Chondrocyte (in vitro differentiated cells): ENCODE results near the gene ZMYND15. TPM values are rescaled to one million over a fixed set of nuclear protein-coding genes. Genes with fewer than 3 reads are reported as not detected.
"Not testable (repeated sequence)": the region's sequence is repeated elsewhere in the genome, so short reads cannot be mapped to it uniquely, and the experiment has no call there.

Source experiments
- DNase-seq: peaks from one replicate; pipeline ENCODE4 v3.0.0; 2021; ENCODE audit warnings: mixed read lengths, low spot score
- H3K27ac Mint-ChIP-seq: one replicate; pipeline ENCODE4 v1.8.0; 2021; ENCODE audit warnings: mild to moderate bottlenecking, moderate library complexity, mixed read lengths; ENCODE audit not compliant: unreplicated experiment
- H3K27me3 Mint-ChIP-seq: 2 replicates; pipeline ENCODE4 v1.8.0; 2021; ENCODE audit warnings: low read depth, mixed read lengths
- H3K36me3 Mint-ChIP-seq: 2 replicates; pipeline ENCODE4 v1.8.0; 2021; ENCODE audit warnings: low read depth, mixed read lengths
- H3K4me1 Mint-ChIP-seq: 2 replicates; pipeline ENCODE4 v1.8.0; 2021; ENCODE audit warnings: low read depth, mild to moderate bottlenecking, mixed read lengths
- H3K4me3 Mint-ChIP-seq: one replicate; pipeline ENCODE4 v1.8.0; 2021; ENCODE audit warnings: mild to moderate bottlenecking, moderate library complexity, mixed read lengths; ENCODE audit not compliant: unreplicated experiment
- H3K9me3 Mint-ChIP-seq: 2 replicates; pipeline ENCODE4 v1.8.0; 2021; ENCODE audit warnings: low read depth, mixed read lengths
- CTCF ChIP-seq: fragments of 200-600 bp; sonication (generic); IDR thresholded peaks from 2 replicates; pipeline ENCODE4 v1.5.0; 2021; ENCODE audit warnings: antibody characterized with exemption, mild to moderate bottlenecking, moderate library complexity
- total RNA-seq: library from RNA; stranded (reverse); gene quantifications from 3 replicates; pipeline ENCODE4 v1.2.1, GENCODE V29; 2021

The ZMYND15 gene
- total RNA-seq, 1 donor from 2014 or later: 0.45 TPM

DNA sequence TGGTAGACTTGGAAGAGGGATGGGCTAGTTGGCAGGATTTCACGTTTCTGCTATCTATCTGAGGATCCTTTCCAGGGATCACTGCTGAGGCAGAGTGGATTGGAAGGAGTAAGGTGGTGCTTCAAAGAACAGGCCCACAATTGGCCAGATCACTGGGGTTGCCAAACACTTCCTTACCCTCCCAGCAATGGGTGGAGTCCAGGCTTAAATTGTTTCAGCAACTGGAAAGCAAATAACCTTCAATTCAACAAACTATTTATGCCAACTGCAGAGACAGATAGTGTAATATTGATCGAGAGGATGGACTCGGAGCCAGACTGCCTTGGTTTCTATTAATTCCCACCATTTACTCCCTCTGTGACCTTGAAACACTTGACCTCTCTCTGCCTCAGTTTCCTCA lies 27.1 kb upstream of the ZMYND15 start:
- no peak for DNase-seq
- H3K4me1 Mint-ChIP-seq: peaks cover 10% of the 10 kb centered on the region
- H3K4me3 Mint-ChIP-seq: no peak overlapping the region
- no peaks in the 10 kb centered on the region for H3K36me3 Mint-ChIP-seq
- H3K27ac Mint-ChIP-seq: no peak overlapping the region
- H3K9me3 Mint-ChIP-seq: no peaks in the 10 kb centered on the region
- no peaks in the 10 kb centered on the region for H3K27me3 Mint-ChIP-seq
- no peak for TF ChIP-seq CTCF

- not testable (repeated sequence) for H3K9me3 Mint-ChIP-seq, H3K27ac Mint-ChIP-seq, H3K4me3 Mint-ChIP-seq
Measured at GRCh38 chr17:4714340-4715062, 25.1 kb upstream of the ZMYND15 start.

DNA sequence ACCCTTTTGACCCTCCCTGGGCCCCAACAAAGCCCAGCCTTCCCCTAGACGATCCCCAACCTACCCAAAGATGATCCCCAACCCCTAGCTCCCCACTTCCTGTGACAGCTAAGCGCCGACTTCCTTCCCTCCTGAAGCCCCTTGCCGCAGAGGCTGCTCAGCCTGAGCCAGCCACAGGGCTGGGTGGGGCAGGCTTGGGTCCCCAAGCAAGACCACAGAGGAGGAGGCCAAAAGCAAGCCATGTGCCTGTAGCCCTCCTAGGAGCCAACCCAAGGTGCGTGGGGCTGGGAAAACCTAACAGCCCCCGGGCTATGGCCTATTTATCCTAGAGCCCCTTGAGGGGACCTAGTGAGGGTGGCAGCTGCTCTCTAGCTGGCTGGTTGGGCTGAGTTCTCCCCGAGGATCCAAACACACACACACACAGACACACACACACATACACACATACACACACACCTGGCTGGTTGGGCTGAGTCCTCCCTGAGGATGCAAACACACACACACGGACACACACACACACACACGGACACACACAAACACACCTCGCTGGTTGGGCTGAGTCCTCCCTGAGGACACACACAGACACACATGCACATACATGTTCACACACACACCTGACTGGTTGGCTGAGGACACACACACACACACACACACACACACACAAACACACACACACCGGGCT lies 24.4 kb upstream of the ZMYND15 start:
- no peak for DNase-seq
- H3K9me3 Mint-ChIP-seq: no peaks in the 10 kb centered on the region
- no peak overlapping the region for H3K4me3 Mint-ChIP-seq
- no peak for TF ChIP-seq CTCF
- no peak overlapping the region for H3K27ac Mint-ChIP-seq
- no peaks in the 10 kb centered on the region for H3K27me3 Mint-ChIP-seq
- no peaks in the 10 kb centered on the region for H3K36me3 Mint-ChIP-seq
- peaks cover 3% of the 10 kb centered on the region for H3K4me1 Mint-ChIP-seq

More at GRCh38 chr17:4714340-4715062, 25.1 kb upstream of the ZMYND15 start:
- not testable (repeated sequence) for H3K4me1 Mint-ChIP-seq, H3K27me3 Mint-ChIP-seq, DNase-seq, H3K36me3 Mint-ChIP-seq

DNA sequence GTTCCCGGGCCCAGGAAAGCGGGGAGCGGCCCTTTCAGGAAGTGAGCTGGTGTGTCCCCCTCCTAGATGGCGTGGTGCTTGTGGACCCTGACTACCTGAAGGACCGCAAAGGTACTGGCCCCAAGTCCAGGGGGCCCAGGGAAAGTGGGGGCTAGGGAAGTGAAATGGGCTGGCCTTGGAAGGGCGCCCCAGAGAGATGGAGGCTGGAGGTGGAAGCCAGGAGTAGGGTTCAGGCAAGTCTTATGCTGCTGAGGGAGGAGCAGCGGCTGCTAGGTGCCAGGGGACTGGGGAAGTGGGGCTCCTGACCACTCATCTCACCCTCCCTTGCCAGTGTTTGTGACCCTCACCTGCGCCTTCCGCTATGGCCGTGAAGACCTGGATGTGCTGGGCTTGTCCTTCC lies 23.6 kb upstream of the ZMYND15 start:
- Mint-ChIP-seq H3K27ac (no peak overlapping the region), H3K36me3 (no peaks in the 10 kb centered on the region), H3K4me1 (peaks cover 1% of the 10 kb centered on the region), H3K9me3 (no peaks in the 10 kb centered on the region), H3K4me3 (no peak overlapping the region), H3K27me3 (no peaks in the 10 kb centered on the region)
- no peak for DNase-seq
- no peak for TF ChIP-seq CTCF

DNA sequence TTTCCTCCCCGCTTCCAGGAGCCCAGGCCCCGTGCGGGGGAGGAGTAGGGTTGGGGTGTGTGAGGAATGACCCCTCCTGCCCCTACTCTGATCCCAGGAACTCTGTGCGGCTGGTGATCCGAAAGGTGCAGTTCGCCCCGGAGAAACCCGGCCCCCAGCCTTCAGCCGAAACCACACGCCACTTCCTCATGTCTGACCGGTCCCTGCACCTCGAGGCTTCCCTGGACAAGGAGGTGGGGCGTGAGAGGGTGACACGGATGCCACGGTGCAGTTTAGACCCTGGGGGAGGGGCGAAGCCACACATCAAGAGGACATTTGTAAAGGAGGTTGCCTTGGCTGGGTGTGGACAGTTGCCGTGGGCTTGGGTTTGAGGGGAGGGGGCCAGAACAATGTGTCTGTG lies 21.8 kb upstream of the ZMYND15 start:
- Mint-ChIP-seq H3K27ac (no peak overlapping the region), H3K4me1 (peaks cover 5% of the 10 kb centered on the region), H3K9me3 (no peaks in the 10 kb centered on the region), H3K27me3 (no peaks in the 10 kb centered on the region), H3K4me3 (no peak overlapping the region), H3K36me3 (no peaks in the 10 kb centered on the region)
- no peak for TF ChIP-seq CTCF
- DNase-seq: no peak

DNA sequence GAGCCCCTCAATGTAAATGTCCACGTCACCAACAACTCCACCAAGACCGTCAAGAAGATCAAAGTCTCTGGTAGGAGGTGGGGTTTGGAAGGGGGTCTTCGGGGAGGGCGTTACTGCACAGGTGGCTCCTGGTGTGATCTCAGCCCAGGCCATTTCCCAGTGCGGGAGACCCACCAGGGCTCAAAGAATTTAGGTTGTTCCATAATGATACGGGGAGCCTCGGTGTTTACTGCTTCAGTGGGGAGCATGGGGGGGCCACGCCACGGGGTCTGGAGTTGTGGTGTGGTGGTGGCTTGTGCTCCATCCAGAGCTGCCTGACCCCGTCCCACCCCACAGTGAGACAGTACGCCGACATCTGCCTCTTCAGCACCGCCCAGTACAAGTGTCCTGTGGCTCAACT lies 21.4 kb upstream of the ZMYND15 start:
- H3K36me3 Mint-ChIP-seq: no peaks in the 10 kb centered on the region
- no peaks in the 10 kb centered on the region for H3K9me3 Mint-ChIP-seq
- H3K27ac Mint-ChIP-seq: no peak overlapping the region
- no peaks in the 10 kb centered on the region for H3K27me3 Mint-ChIP-seq
- H3K4me1 Mint-ChIP-seq: peaks cover 5% of the 10 kb centered on the region
- no peak overlapping the region for H3K4me3 Mint-ChIP-seq
- no peak for DNase-seq
- TF ChIP-seq CTCF: no peak
